ENCODE measurements around the gene MLH3.

MLH3 gene

GRCh38 chr14:75066691-75067090 is 15.4 kb upstream of the MLH3 start:
- DNase-seq (ENCODE audit: low read depth): no peak

GRCh38 chr14:75064205-75064567 is 12.9 kb upstream of the MLH3 start:
- no peak for DNase-seq (ENCODE audit: low read depth)

GRCh38 chr14:75063491-75064204 is 12.4 kb upstream of the MLH3 start, which contains the start of gene ACYP1:
ACYP1 (minus strand) TSS chr14:75064024; CDS start chr14:75063553, 471 bp downstream.
- peak; percentile 86 for DNase-seq (ENCODE audit: low read depth)

GRCh38 chr14:75063013-75063412 is 11.7 kb upstream of the MLH3 start:
- DNase-seq (ENCODE audit: low read depth): no peak

- no peak for DNase-seq (ENCODE audit: low read depth)
These were observed 9.2 kb upstream of the MLH3 start for GRCh38 chr14:75060420-75060819.

- no peak for DNase-seq (ENCODE audit: low read depth)
These were observed 8.4 kb upstream of the MLH3 start for GRCh38 chr14:75059642-75060041.

GRCh38 chr14:75054421-75054820 is 3.2 kb upstream of the MLH3 start:
- DNase-seq (ENCODE audit: low read depth): no peak

GRCh38 chr14:75053396-75054291 is 2.4 kb upstream of the MLH3 start:
- no peak for DNase-seq (ENCODE audit: low read depth)

- DNase-seq (ENCODE audit: low read depth): no peak
These were observed 261 bp upstream of the MLH3 start for GRCh38 chr14:75051556-75051899.

GRCh38 chr14:75049731-75050201 is 1.5 kb downstream of the MLH3 start:
- DNase-seq (ENCODE audit: low read depth): no peak

- DNase-seq (ENCODE audit: low read depth): no peak
These were observed 2.1 kb downstream of the MLH3 start for GRCh38 chr14:75049136-75049535.

GRCh38 chr14:75048101-75048500 is 3.2 kb downstream of the MLH3 start:
- DNase-seq (ENCODE audit: low read depth): no peak

GRCh38 chr14:75047506-75047905 is 3.8 kb downstream of the MLH3 start:
- DNase-seq (ENCODE audit: low read depth): no peak

- no peak for DNase-seq (ENCODE audit: low read depth)
These were observed 4.4 kb downstream of the MLH3 start for GRCh38 chr14:75046899-75047298.

GRCh38 chr14:75046275-75046674 is 5.0 kb downstream of the MLH3 start:
- no peak for DNase-seq (ENCODE audit: low read depth)

GRCh38 chr14:75044752-75045151 is 6.5 kb downstream of the MLH3 start:
- no peak for DNase-seq (ENCODE audit: low read depth)

- DNase-seq (ENCODE audit: low read depth): no peak
These were observed 6.9 kb downstream of the MLH3 start for GRCh38 chr14:75044322-75044721.

GRCh38 chr14:75042035-75042434 is 9.2 kb downstream of the MLH3 start:
- no peak for DNase-seq (ENCODE audit: low read depth)

- DNase-seq (ENCODE audit: low read depth): no peak
These were observed 9.7 kb downstream of the MLH3 start for GRCh38 chr14:75041613-75042012.

- DNase-seq (ENCODE audit: low read depth): no peak
These were observed 10.3 kb downstream of the MLH3 start for GRCh38 chr14:75040959-75041358.

GRCh38 chr14:75040507-75040906 is 10.8 kb downstream of the MLH3 start:
- DNase-seq (ENCODE audit: low read depth): no peak

- no peak for DNase-seq (ENCODE audit: low read depth)
These were observed 18.3 kb downstream of the MLH3 start for GRCh38 chr14:75032939-75033338.

- no peak for DNase-seq (ENCODE audit: low read depth)
These were observed 21.1 kb downstream of the MLH3 start for GRCh38 chr14:75030147-75030546.
